Renal cortex interstitium (tissue), 11 donors: ENCODE data around the gene DDAH1. TPM values are rescaled to one million over a fixed set of nuclear protein-coding genes. Genes with fewer than 3 reads are reported as not detected.
A peak's percentile ranks its signal among the peaks of the same experiment; 100 is the strongest.

ENCODE experiments used
- DNase-seq, 11 donors: peaks; one replicate each; pipeline ENCODE4 v3.0.0-alpha.2; 2013; ENCODE audit warnings: low read depth in 9 of 11, low spot score in 4 of 11; ENCODE audit errors: extremely low read depth in 1 of 11
- polyA plus RNA-seq, 3 donors: library from polyadenylated mRNA; unstranded; fragments of 120-200 nt; gene quantifications; one replicate each; pipeline ENCODE4 v1.2.1, GENCODE V29; 2013; ENCODE audit not compliant: insufficient read length in 3 of 3

Gene DDAH1
- polyA plus RNA-seq, 3 donors, result 109 to 131 (median 126) TPM

GRCh38 chr1:85374160-85374559, 90.8 kb downstream of the DDAH1 start:
- no peak for DNase-seq

GRCh38 chr1:85373378-85373708, 91.6 kb downstream of the DDAH1 start:
- no peak for DNase-seq

GRCh38 chr1:85372683-85373377, 92.1 kb downstream of the DDAH1 start:
- DNase-seq, result no peak

- DNase-seq, result no peak
Measured at GRCh38 chr1:85371021-85371420, 93.9 kb downstream of the DDAH1 start.

- no peak for DNase-seq
Measured at GRCh38 chr1:85368073-85368770, 96.7 kb downstream of the DDAH1 start.

- DNase-seq, result no peak
Measured at GRCh38 chr1:85366391-85367170, 98.4 kb downstream of the DDAH1 start.

GRCh38 chr1:85365851-85366250, 99.1 kb downstream of the DDAH1 start:
- DNase-seq, result no peak

- no peak for DNase-seq
Measured at GRCh38 chr1:85363521-85363920, 101.4 kb downstream of the DDAH1 start.

- no peak for DNase-seq
Measured at GRCh38 chr1:85363092-85363491, 101.9 kb downstream of the DDAH1 start.

GRCh38 chr1:85361606-85362296, 103.2 kb downstream of the DDAH1 start:
- peak in 1 of 11 donors; percentile 36 for DNase-seq

GRCh38 chr1:85360730-85361493, 104.0 kb downstream of the DDAH1 start:
- no peak for DNase-seq

GRCh38 chr1:85359874-85360721, 104.9 kb downstream of the DDAH1 start:
- no peak for DNase-seq

GRCh38 chr1:85358702-85359438, 106.1 kb downstream of the DDAH1 start:
- no peak for DNase-seq

- DNase-seq, result no peak
Measured at GRCh38 chr1:85357817-85358216, 107.1 kb downstream of the DDAH1 start.

GRCh38 chr1:85356130-85356529, 108.8 kb downstream of the DDAH1 start:
- no peak for DNase-seq

GRCh38 chr1:85352055-85352454, 112.9 kb downstream of the DDAH1 start:
- no peak for DNase-seq

GRCh38 chr1:85351202-85351828, 113.6 kb downstream of the DDAH1 start:
- no peak for DNase-seq
